ENCODE data around the gene RO60. TPM values are rescaled to one million over a fixed set of nuclear protein-coding genes. Genes with fewer than 3 reads are reported as not detected.

Gene RO60
- total RNA-seq, 1 experiment from 2014 or later: 80.2 TPM

DNA sequence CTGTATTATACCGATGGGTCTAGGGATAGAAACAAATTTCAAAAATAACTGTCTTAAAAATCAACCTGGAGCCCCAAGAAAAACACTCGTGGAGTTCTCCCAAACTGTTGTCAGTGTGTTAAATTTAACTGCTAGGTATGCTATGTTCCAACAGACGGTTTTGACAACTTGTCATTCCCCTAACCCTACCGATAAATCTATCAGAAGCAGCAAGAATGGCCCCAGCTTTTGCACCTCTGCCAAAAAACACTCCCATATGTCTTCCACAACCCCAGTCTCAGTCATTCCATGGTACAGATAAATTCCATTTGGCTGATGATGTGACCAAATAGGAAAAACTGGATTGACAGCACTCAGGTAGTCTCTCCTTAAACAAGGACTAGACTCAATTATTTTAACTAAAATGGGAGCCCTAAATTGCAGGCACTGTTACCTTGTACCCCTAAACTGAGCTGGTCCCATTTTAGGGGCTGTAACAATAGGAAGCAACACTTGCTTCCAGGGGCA, 5.2 kb upstream of the RO60 start:
- no peak for DNase-seq (ENCODE audit: low read depth)
- in situ Hi-C loops (cut with HindIII; ENCODE audit: low pct_unique_long_range_greater_than_20kb, low sequenced_read_pairs): no loop called here

DNA sequence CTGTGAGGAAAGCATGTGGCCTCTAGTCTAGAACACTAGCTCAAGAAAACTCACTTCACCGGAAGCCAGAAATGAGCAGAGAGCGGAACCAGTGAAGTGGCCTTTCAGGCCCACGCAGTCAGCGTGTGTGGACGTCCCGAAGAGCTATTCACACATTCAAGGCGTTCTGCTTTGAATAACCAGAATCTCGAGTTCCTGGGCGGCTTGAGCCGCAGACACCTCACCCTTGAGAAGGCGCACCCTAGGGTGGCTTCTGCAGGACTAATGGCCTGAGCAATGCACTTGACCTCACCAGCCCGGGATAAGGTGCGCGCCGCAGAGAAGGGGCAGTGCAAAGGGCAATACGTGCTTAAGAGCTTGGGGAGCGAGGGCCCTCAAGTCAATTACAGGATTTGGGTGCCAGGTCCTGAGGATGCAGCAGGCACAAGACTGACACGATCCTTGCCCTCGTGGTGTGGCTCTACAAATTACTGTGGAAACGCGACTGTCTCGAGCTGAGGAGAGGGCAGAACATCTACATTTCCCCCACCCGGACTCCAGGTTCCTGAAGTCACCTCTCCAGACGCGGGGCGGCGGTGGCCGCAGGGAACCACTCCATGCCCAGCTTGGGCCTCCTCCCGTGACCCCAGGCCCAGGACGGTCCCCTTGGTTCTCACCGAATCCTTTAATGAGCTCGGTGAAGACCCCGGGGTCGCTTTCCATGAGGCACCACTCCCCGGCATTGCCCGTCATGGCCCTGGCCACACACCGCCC, 707 bp upstream of the RO60 start:
- peak; percentile 54 for DNase-seq (ENCODE audit: low read depth)
- in situ Hi-C loops (cut with HindIII; ENCODE audit: low pct_unique_long_range_greater_than_20kb, low sequenced_read_pairs): no loop called here

DNA sequence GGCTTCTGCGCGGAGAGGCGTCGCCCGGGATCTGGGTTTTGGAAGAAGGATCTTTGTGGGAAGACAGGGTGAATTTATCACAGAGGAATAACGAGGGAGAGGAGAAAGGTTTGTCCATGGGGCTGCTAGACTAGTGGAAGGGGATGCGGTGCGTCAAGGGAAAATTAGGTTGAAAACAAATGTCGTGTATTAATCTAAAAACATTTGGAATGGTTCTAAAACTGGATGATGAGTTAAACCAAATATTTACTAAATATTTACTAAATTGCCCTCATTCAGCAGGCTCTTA, 647 bp downstream of the RO60 start:
- no peak for DNase-seq (ENCODE audit: low read depth)
- in situ Hi-C loops (cut with HindIII; ENCODE audit: low pct_unique_long_range_greater_than_20kb, low sequenced_read_pairs): no loop called here

DNA sequence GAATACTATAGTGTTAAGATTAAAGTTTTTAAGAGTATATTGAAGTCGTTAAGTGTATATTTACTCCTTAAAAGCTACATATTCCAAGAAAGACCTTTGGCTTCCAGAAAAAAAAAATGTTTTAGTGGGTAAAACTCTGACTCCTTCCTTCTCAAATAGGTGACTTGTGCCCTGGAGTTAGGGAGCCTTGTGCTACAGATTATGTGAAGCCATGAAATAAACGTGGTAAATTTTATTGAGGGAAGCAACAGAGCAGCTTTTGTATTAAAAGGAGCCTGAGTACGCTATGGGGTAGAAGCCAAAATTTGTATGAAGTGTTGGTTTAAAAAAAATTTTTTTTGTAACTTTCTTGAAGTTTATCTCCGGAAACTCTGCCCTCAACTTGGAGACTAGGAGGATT, 994 bp downstream of the RO60 start:
- in situ Hi-C loops (cut with HindIII; ENCODE audit: low pct_unique_long_range_greater_than_20kb, low sequenced_read_pairs): no loop called here
- no peak for DNase-seq (ENCODE audit: low read depth)

DNA sequence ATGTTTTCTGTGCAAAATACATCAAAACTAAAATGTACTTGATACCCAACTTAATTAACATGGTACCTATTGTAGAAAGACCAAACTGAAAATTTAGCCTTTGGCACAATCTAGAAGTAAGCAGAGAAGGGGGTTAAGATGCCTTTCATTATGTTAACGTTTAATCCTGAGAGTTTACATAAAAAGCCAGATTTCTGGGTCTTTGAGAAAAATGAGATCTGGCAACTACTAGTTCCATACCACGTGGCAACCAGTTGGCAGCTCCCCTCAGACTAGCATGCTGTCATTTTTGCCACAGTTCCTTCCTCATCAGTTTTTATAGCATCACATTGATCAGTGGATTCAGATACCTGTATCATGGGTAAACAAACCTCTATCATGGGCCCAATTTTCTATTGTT, 1.5 kb downstream of the RO60 start:
- no peak for DNase-seq (ENCODE audit: low read depth)
- in situ Hi-C loops (cut with HindIII; ENCODE audit: low pct_unique_long_range_greater_than_20kb, low sequenced_read_pairs): no loop called here

DNA sequence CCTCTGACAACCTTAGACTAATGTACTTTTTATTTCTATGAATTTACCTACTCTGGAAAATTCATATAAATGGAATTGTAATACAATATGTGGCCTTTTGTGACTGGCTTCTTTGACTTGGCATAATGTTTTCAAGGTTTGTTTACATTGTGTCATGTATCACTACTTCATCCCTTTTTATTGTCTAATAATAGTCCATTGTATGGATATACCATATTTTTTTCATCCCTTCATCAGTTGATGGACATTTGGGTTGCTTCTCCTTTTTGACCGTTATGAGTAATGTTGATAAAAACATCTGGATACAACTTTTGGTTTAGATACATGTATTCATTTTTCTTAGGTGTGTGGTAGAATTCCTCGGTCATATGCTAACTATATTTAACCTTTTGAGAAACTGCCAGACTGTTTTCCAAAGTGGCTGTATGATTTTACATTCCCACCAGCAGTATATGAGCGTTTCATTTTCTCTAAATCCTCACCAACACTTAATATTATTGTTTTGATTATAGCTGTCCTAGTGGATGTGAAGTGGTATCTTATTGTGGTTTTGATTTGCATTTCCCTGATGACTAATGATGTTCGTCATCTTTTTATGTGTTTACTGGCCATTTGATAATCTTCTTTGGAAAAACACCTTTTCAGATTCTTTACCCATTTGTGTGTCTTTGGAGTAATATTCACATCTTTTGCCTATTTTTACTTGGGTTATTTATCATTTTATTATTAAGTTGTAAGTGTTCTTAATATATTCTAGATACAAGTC, 3.5 kb downstream of the RO60 start:
- no peak for DNase-seq (ENCODE audit: low read depth)
- in situ Hi-C loops (cut with HindIII; ENCODE audit: low pct_unique_long_range_greater_than_20kb, low sequenced_read_pairs): no loop called here

DNA sequence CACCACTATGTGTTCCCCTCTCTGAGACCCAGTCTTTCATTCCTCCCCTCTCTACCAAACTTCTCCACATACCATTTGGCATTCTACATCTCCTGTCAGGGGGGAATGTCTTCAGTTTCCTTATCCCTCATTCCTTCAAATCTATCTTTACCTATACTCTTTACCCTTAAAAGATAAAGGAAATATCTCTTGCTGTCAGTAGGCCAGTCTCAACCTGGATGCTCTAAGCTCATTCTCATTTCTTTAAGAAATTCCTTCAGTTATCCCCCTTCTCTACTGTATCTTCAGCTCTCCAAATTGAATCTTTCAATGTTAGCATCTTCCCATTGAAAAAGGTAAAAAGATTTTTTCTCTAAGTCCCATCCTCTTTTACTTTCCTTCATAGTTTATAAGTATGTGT, 6.5 kb downstream of the RO60 start:
- in situ Hi-C loops (cut with HindIII; ENCODE audit: low pct_unique_long_range_greater_than_20kb, low sequenced_read_pairs): no loop called here
- no peak for DNase-seq (ENCODE audit: low read depth)

DNA sequence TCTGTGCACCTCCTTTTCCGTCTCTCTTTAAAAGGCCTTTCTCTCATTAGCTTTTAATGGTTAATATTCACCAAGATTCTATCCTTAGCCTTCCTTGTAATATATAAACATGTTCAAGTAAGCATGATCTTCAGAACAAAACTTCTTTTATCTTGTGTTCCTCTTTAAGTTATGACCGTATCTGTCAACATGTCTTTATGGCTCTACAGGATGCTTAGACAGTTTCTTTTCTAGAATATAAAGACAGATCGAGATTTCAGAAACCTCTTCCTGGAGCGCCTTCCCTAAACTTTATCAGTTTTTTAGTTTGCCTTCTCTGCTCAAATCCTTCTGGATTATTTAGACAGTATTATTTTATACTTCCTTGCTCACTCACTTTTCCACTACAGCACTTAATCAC, 7.2 kb downstream of the RO60 start:
- in situ Hi-C loops (cut with HindIII; ENCODE audit: low pct_unique_long_range_greater_than_20kb, low sequenced_read_pairs): no loop called here
- no peak for DNase-seq (ENCODE audit: low read depth)

DNA sequence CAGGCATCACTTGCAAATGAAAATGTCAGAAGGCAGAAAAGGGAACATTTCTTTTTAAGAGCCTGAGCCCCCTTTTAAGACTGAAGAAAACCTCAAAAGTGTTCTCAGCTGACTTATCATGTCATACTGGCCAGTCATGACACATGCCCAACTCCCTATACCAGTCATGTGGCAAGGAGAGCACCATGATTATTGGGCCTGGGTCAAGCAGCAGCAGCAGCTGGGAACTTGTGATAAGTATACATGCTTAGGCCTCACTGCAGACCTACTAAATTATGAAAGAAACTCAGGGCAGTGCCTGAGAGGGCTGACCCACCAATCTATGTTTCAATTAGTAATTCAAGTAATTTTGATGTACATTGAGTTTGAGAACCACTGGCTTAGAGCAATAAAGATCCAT, 8.6 kb downstream of the RO60 start:
- in situ Hi-C loops (cut with HindIII; ENCODE audit: low pct_unique_long_range_greater_than_20kb, low sequenced_read_pairs): no loop called here
- no peak for DNase-seq (ENCODE audit: low read depth)

DNA sequence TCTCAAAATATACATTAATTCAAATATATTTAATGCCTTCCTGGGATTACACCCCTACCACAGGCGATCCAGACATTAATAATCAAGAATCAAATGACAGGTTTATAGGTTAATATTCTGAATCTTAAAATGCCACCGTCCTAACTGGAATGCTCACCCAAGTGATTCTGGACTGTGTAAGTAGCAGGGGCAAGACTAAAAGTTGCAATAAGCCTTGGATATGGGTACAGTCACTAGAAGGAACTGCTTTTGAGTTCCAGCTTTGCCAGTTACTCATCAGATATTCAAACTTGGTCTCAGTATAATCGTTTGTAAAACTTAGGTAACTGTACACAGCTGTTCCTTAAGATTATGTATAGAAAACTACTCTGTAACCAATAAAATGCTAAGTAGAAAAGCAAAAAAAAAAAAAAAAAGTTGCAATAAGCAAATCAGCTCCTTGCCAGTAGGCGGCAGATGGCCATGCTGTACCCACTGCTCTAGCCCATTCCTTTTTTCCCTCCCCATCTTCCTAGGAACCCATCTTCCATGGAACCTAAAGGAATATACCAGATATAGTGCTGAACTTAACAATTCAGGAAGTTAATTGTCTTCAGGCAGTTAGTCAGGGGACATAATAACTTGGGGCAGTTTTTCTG, 10.5 kb downstream of the RO60 start:
- in situ Hi-C loops (cut with HindIII; ENCODE audit: low pct_unique_long_range_greater_than_20kb, low sequenced_read_pairs): no loop called here
- DNase-seq (ENCODE audit: low read depth): peak; percentile 31

DNA sequence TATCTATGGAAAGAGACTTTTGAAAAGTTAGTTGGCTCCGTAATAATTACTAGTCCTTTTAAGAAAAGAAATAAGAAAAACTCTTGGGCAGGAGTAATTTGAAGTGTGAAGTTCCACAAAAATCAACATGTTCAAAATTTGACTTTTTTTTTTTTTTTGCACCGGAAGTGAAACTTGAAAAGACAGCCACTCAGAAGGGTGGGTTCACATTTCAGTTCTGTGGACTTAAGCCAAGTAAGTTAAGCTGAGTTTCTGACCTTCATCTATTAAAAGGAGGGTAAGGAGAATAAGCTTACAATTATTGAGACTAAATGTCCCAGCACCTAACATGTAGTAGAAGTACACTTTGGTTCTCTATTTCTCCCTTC, 11.0 kb downstream of the RO60 start:
- DNase-seq (ENCODE audit: low read depth): no peak
- in situ Hi-C loops (cut with HindIII; ENCODE audit: low pct_unique_long_range_greater_than_20kb, low sequenced_read_pairs): no loop called here

DNA sequence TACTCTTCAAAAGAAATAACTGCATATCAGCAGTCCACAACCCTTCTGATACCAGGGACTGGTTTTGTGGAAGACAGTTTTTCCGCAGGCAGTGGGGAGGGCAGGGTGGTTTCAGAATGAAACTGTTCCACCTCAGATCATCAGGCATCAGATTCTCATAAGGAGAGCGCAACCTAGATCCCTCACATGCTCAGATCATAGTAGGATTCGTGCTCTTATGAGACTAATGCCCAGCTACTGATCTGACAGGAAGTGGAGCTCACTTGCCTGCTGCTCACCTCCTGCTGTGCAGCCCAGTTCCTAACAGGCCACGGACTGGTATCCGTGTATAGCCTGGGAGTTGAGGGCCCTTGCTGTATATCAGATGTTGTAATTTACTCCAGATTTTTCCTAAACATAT, 11.5 kb downstream of the RO60 start:
- in situ Hi-C loops (cut with HindIII; ENCODE audit: low pct_unique_long_range_greater_than_20kb, low sequenced_read_pairs): no loop called here
- DNase-seq (ENCODE audit: low read depth): no peak

DNA sequence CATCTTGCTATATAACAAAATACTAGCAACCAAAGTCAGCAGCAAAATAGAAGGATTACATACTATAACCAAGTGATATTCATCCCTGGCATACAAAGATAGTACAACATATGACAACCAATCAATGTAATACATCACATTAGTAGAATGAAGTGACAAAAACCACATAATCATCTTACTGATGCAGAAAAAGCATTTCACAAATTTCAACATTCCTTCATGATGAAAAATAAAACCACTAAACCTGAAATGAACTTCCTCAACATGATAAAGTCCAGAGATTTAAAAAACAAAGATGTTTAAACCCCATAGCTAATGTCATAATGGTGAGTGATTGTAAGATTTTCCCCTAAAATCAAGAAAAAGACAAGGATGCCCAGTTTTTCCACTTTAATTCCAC, 18.6 kb downstream of the RO60 start:
- in situ Hi-C loops (cut with HindIII; ENCODE audit: low pct_unique_long_range_greater_than_20kb, low sequenced_read_pairs): no loop called here
- DNase-seq (ENCODE audit: low read depth): no peak

DNA sequence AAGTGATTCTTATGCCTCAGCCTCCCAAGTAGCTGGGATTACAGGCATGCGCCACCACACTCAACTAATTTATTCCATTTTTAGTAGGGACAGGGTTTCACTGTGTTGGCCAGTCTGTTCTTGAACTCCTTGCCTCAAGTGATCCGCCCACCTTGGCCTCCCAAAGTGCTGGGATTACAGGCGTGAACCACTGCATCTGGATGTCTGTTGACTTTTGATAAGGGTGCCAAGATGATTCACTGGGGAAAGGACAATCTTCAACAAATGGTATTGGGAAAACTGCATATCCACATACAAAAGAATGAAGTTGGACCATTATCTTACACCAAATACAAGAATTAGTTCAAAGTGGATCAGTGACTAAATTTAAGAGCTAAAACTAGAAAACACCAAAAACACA, 19.8 kb downstream of the RO60 start:
- in situ Hi-C loops (cut with HindIII; ENCODE audit: low pct_unique_long_range_greater_than_20kb, low sequenced_read_pairs): no loop called here
- DNase-seq (ENCODE audit: low read depth): no peak

DNA sequence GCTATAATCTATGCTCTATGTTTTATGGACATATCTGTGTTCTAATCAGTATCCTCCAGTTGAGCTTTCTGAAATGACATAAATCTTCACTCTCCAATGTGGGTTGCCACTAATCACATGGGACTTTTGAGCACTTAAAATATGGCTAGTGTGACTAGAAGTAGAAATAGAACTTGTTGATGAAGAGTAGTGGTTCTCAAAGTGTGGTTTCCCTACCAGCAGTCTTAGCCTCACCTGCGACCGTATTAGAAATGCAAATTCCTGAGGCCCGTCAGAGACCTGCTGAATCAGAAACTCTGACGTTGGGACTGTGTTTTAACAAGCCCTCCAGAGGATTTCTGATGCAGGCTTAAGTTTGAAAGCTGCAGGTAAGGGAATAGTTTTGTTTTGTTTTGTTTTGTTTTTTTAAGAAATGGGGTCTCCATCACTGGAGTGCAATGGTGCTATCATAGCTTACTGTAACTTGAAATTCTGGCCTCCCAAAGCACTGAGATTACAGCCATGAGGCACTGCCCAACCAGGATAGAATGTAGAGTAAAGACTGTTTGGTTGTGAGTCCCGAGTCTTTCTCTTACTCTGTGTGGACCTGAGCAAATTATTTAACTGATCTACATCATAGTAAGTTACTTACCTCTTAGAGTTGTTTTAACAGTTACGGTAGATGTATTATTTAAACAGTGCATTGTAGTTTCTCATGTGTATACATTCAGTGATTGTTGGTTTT, 24.1 kb downstream of the RO60 start:
- DNase-seq (ENCODE audit: low read depth): no peak
- in situ Hi-C loops (cut with HindIII; ENCODE audit: low pct_unique_long_range_greater_than_20kb, low sequenced_read_pairs): no loop called here

DNA sequence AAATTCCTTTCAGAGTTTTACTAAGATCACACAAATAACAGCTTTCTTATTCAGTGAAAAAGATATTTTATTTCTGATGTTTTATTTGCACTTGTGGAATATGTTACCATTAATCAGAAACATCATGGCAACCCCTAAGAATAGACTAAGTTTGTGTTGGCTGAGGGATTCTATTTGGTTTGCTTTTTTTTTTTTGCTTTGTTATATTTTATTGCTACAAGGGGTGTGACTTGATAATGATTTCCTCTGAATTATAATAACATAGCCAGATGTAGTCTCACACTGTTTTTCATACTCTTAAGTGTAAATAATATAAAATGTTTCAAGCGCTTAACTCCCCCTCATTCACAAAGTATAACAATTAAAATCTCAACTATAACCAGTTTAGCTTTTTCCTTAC, 25.9 kb downstream of the RO60 start:
- DNase-seq (ENCODE audit: low read depth): no peak
- in situ Hi-C loops (cut with HindIII; ENCODE audit: low pct_unique_long_range_greater_than_20kb, low sequenced_read_pairs): no loop called here

DNA sequence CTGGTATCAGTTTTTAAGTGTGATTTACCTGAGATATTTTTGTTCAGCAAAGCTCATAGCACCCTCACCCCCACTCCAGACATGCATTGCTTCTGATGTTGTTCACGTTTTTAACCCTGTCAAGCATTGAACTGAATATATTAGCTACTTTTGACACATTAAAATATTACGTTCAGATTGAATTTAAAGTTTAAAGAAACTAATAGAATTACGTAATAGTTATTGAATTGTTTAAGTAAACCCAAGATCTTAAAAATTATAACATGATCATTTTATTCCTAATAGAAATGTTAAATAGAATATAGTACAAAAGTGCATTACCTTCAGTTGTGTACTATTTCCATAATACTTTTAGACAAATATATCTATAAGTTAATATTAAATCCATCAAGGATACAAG, 26.9 kb downstream of the RO60 start:
- in situ Hi-C loops (cut with HindIII; ENCODE audit: low pct_unique_long_range_greater_than_20kb, low sequenced_read_pairs): no loop called here
- DNase-seq (ENCODE audit: low read depth): no peak

DNA sequence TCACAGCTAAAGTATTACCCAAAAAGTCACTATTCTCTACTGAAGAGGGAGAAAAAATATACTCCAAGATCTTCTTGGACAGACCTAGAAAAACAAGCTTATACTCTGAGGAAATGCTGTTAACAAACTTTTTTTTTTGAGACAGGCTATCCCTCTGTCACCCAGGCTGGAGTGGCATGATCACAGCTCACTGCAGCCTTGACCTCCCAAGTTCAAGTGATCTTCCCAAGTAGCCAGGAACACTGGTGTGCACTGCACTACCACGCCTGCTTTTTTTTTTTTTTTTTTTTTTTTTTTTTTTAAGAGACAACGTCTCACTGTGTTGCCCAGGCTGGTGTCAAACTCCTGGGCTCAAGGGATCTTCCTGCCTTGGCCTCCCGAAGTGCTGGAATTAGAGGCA, 28.5 kb downstream of the RO60 start:
- DNase-seq (ENCODE audit: low read depth): no peak
- in situ Hi-C loops (cut with HindIII; ENCODE audit: low pct_unique_long_range_greater_than_20kb, low sequenced_read_pairs): no loop called here

DNA sequence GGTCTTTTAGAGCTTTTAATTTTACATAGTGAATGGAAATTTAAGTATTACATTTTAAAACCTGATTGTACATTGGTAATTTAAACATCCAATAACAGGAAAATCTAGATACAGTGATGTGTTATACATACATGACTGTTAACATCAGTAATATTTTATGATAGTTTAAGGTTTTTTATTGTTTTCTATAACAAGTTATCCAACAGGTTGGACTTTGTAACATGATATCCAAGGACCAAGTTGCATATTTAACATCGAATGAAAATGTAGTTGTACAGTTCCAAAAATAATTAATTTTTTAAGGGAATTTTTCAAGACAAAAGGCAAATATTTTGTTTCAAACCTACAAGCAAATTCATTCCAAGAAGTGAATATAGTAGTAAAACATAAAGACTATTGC, 31.5 kb downstream of the RO60 start:
- no peak for DNase-seq (ENCODE audit: low read depth)

More for the DNA sequence above, 31.5 kb downstream of the RO60 start:
- in situ Hi-C loops (cut with HindIII; ENCODE audit: low pct_unique_long_range_greater_than_20kb, low sequenced_read_pairs): no loop called here
